Measurements from ENCODE around the gene KIAA0586.
"Not testable (repeated sequence)": the region's sequence is repeated elsewhere in the genome, so short reads cannot be mapped to it uniquely, and the experiment has no call there.

- TF ChIP-seq ESRRG (CRISPR knock-in tag; IDR thresholded peaks at IDR 0.05); RARB (CRISPR knock-in tag; IDR thresholded peaks at IDR 0.05); GLIS3 (CRISPR knock-in tag; IDR thresholded peaks at IDR 0.05); ZNF70 (CRISPR knock-in tag; IDR thresholded peaks at IDR 0.05); PATZ1 (CRISPR knock-in tag; IDR thresholded peaks at IDR 0.05; ENCODE audit: borderline replicate concordance): not testable (repeated sequence)
Measured at GRCh38 chr14:58581389-58581788, 153.9 kb downstream of the KIAA0586 start.

All from SK-N-SH treated with all-trans-retinoic acid at 6 μM for 48 hours (cell line).